GM13977 (cell line): Measurements from ENCODE around the gene TMEM273.

Source experiments
- DNase-seq: peaks from one replicate; pipeline ENCODE4 v3.0.0; 2012; ENCODE audit warnings: low spot score
- CTCF ChIP-seq: IDR thresholded peaks from 2 replicates; pipeline ENCODE4 v1.5.1; 2012; ENCODE audit warnings: mild to moderate bottlenecking, control low read depth; ENCODE audit not compliant: insufficient read depth; ENCODE audit errors: extremely low read depth, missing control alignments
- in situ Hi-C: fragments of 300-500 bp; cut with MboI; formaldehyde crosslinking; loops from one replicate; pipeline ENCODE4 v1.12.0; 2022; ENCODE audit warnings: low sequenced_read_pairs, low pct_unique_long_range_greater_than_20kb, mixed read lengths, inconsistent platforms; ENCODE audit not compliant: unreplicated experiment

Gene TMEM273

GRCh38 chr10:49115015-49115795 lies 73.0 kb downstream of the TMEM273 start, which contains the start of gene VSTM4:
Gene VSTM4 (minus strand): TSS chr10:49115522. CDS start chr10:49115485, 37 bp downstream.
- in situ Hi-C loops, result no loop called here
- DNase-seq, result peak; percentile 76
- peak; percentile 5 for TF ChIP-seq CTCF

GRCh38 chr10:49114718-49115014 lies 73.5 kb downstream of the TMEM273 start:
- no peak for TF ChIP-seq CTCF
- DNase-seq, result no peak
- in situ Hi-C loops, result no loop called here

- DNase-seq, result no peak
- in situ Hi-C loops, result no loop called here
- no peak for TF ChIP-seq CTCF
Measured at GRCh38 chr10:49113741-49114141, 74.5 kb downstream of the TMEM273 start.

GRCh38 chr10:49112851-49113250 lies 75.3 kb downstream of the TMEM273 start:
- no peak for TF ChIP-seq CTCF
- no peak for DNase-seq
- in situ Hi-C loops, result no loop called here

GRCh38 chr10:49112098-49112497 lies 76.1 kb downstream of the TMEM273 start:
- no peak for TF ChIP-seq CTCF
- in situ Hi-C loops, result no loop called here
- no peak for DNase-seq

- TF ChIP-seq CTCF, result no peak
- in situ Hi-C loops, result no loop called here
- DNase-seq, result no peak
Measured at GRCh38 chr10:49111320-49111698, 76.9 kb downstream of the TMEM273 start.
